HG03159 (cell line): ENCODE measurements around the gene FGF14.

ENCODE experiments used
- ATAC-seq: cut with Tn5 transposase; IDR thresholded peaks from one replicate; pipeline ENCODE4 v1.9.1; 2021; ENCODE audit warnings: mild to moderate bottlenecking, moderate library complexity; ENCODE audit not compliant: unreplicated experiment

The FGF14 gene

GRCh38 chr13:101700598-101700997, 701.2 kb downstream of the FGF14 start:
- no peak for ATAC-seq

DNA sequence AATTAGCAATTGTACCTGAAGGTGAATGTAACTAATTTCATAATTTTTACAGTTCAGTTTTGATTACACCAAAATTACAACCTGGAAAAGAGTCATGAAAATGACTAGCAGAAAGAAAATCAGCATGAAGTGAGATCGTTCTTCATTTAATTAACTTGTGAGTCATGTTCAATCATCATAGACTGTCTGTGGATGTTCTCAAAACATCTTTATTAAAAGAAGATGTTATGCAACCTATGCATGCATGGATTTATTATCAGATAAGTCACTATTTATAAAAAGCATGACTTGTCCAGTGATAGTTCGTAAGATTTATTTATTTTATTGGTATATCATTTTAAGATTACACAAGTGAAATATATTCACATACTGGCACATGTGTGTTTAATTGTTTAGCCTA, 703.4 kb downstream of the FGF14 start:
- ATAC-seq, result no peak

- no peak for ATAC-seq
These were observed 704.1 kb downstream of the FGF14 start for GRCh38 chr13:101697745-101698144.

GRCh38 chr13:101695870-101696516, 705.9 kb downstream of the FGF14 start:
- ATAC-seq, result no peak

GRCh38 chr13:101691341-101691860, 710.4 kb downstream of the FGF14 start:
- ATAC-seq, result no peak

- no peak for ATAC-seq
These were observed 711.0 kb downstream of the FGF14 start for GRCh38 chr13:101690871-101691270.

- no peak for ATAC-seq
These were observed 715.8 kb downstream of the FGF14 start for GRCh38 chr13:101686003-101686402.

DNA sequence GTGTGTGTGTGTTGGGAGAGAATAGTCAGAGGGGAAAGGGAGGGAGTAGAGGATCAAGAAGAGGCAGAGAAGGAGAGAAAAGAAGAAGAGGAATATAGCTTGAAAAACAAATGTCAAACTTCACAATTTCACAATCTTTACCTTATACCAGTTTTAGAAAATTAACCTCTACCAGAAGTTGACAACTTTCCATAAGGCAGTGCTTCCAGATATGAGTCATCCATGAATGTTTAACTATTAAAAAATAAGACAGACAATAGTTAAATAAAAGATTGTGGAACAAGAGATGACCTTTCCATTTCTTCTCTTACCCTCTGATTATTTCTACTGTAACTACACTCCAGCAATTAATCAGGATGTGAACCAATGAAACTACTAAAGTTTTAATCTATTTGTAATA, 720.0 kb downstream of the FGF14 start:
- no peak for ATAC-seq

DNA sequence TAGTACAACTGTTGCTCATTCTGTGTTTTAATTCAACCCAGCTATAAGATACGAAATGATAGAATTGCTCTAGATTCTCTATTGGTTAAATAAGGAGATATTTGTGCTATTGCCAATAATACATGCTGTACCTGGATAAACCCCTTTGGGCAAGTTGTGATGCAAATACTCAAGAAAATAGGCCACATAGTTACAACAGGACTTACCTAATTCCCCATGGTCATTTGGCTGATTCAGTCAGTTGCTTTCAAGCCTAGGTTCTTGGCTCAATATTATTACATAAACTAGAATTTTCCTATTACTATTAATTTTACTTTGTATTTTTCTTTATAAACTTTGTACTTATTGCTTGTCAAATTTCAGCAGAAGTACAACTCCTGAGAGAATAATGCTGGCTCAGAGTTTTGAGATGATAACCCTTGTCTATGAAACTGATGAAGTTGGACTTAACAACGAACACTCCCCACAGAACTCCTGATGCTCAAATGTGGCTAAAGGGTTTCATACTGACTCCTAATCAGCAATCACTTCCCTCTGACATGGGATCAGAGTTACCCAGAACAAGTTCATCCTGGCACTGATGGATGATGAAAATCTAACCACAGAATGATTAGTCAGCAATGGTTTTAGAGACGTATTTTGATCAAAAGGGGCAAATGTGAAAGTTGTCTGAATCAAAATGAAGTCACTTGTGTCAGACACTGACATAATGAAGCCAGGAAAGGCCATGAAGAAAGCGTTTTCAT, 728.3 kb downstream of the FGF14 start:
- ATAC-seq, result no peak

DNA sequence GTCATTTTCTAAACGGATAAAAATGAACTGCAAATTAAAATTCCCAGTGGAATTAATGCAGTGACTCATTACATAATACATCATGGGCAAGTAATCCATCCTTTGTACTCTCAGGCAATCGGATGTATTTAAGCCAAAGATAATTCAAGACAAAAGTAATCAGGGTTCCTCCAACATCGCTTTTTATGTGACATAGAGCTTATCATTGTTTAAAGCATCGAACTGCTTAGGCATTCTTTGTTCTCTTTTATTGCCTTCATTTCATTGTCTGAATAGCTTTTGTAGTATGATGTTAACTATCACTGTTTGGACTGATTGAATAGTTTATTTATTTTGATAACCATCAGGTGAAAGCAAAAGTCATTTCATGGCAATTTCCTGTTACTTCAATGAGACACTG, 740.0 kb downstream of the FGF14 start:
- ATAC-seq, result no peak
